ENCODE results near the gene JAG1.
A peak's percentile ranks its signal among the peaks of the same experiment; 100 is the strongest.

Gene JAG1

GRCh38 chr20:10673842-10674683, at the start of gene JAG1:
Gene JAG1, minus strand, starts transcription at chr20:10673999. Its CDS starts 469 bp downstream, at chr20:10673530.
- peak; percentile 73 for DNase-seq

DNA sequence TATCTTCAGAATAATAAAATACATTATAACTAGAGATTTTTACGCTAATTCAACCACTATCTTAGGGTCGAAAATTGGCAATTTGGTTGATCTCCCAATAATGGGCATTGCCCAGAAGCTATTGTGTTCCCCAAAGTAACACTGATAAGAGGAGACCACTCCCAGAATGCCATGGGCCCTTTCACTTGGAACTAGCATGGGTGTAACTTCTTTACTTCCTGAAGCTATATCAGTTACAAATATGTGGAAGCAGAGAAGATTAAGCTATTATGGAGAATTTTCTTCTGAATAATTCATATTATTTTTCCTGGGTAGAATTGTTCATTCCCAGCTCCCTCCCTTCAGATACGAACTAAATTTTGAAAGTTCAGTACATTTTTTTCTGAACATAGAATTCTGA, 48.2 kb upstream of the JAG1 start:
- DNase-seq, result no peak

- no peak for DNase-seq
Measured at GRCh38 chr20:10721137-10721896, 47.5 kb upstream of the JAG1 start.

DNA sequence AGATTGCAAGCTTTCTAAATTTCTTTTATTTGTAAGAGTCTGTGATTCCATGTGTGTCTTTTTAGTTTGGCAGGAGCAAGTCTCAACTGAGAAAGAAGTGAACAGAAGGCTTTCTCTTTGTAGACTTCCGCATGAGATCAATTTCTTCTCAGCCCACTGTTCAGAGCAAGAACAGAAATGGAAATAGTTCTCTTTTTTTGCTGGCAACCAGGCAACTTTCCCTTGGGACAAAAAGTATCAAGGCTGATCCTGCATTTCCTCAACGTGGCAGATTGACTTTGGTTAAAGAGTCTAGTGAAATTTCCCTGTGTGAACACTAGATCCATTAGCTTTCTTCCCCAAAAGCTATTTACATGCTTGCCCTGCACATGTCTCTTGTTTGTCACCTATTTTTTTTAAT, 46.8 kb upstream of the JAG1 start:
- no peak for DNase-seq

GRCh38 chr20:10719740-10720385, 46.1 kb upstream of the JAG1 start:
- no peak for DNase-seq

DNA sequence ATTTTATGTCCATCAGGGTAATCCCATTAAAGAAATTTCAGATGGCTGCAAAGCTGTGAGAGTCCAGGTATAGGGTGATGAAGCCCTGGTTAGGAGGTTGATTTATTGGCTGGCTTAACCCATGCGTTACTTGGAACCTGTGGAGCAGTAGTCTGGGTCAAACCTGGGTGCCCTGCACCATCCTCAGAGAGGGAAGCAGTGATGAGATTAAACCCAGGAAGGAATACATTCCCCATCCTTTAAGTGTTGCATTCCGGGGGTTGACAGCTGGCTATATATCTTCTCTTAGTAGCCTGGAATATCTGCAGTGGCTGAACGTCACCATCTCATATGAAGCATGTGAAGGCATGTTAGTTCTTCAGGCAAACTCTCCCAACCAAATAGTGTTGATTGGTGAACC, 44.9 kb upstream of the JAG1 start:
- DNase-seq, result no peak

DNA sequence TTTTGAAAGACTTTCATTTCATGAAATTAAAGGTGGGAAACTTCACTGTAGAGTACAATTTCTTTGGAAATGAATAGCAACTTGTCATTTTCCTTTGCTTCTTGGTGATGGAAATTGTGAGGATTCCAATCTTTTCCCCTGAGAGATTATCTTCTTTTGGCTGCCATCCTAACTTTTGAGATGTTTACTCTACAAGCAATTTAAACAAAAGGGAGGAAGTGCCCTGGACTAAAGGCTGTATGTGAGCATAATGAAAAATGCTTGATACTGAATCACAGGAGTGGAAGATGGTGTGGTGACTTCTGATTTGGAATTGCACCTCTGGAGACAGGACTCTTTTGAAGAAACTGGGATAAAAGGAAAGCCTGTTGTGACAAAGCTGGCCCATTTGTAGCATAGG, 43.1 kb upstream of the JAG1 start:
- no peak for DNase-seq

DNA sequence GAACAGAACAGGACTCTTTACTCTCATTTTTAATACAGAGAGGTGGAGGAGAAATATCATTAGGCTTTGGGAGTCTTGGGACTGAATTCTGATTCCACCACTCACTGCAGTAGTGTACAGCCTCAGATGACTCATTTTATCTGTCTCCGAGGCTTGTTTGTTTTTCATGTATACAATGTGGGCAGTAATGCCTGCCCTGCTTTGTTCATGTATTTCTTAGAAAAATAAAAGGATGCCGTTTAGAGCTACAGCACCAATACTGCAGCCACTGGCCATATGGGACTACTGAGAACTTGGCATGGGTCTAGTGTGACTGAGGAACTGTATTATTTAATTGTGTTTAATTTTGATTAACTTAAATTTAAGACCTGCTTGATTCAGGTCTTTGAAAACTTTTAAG, 41.2 kb upstream of the JAG1 start:
- no peak for DNase-seq

DNA sequence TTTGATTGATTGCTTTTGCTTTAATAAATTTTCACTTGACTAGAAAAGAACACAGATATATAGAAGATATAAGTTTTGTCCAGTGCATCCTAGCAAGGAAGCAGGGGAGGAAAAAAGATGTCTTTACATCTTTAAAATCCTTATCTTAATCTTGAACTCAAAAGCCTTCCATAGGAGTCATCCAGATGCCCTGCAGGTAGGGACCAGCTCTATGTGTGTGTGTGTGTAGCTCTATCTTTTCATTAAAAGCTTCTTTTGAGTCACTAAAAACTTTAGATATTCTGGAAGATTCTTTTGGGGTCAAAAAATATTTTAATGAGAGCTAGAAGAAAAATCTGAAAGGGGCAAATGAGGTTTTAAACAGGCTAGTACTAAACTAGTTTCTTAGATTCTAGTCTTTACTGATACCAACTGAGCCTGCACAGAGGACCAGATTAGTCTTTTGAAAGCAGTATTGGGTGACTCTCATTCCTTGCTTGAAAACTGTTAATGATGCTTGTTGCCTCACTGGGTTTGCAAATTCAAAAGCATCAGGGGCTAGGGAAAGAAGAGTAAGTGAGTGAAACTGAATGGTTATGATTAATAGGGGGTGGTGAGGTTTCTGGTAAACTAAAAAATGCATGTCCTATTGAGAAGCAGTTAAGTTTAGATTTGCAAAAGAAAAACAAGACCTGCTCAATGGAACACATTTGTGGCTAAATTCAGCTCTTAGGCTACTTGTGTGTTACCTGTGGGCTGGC, 40.6 kb upstream of the JAG1 start:
- no peak for DNase-seq

GRCh38 chr20:10713161-10713560, 39.4 kb upstream of the JAG1 start:
- DNase-seq, result no peak

DNA sequence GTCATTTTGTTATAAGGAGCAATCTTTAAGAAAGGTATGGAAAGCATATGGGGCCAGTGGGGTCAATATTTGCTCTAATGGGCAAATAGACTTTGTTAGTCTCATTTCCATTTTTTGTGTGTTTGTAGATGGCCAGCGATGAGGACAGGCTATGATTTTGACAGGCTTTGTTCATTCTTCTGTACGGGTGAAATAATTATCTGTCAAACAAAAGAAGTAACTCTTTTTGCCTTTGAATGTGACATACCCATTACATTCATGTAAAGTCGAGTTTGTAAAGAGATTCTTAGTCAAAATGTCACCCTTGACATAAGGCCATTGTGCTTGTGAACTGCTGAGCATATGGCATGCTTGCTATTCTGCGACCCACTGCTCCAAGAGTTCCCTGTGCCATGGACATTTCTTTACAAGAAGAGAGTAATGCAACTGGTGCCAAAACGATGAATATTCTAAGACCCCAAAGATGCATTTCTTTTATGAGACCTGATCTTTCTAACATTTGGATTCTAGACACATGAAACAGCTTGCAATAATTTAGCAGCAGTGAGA, 38.2 kb upstream of the JAG1 start:
- no peak for DNase-seq

DNA sequence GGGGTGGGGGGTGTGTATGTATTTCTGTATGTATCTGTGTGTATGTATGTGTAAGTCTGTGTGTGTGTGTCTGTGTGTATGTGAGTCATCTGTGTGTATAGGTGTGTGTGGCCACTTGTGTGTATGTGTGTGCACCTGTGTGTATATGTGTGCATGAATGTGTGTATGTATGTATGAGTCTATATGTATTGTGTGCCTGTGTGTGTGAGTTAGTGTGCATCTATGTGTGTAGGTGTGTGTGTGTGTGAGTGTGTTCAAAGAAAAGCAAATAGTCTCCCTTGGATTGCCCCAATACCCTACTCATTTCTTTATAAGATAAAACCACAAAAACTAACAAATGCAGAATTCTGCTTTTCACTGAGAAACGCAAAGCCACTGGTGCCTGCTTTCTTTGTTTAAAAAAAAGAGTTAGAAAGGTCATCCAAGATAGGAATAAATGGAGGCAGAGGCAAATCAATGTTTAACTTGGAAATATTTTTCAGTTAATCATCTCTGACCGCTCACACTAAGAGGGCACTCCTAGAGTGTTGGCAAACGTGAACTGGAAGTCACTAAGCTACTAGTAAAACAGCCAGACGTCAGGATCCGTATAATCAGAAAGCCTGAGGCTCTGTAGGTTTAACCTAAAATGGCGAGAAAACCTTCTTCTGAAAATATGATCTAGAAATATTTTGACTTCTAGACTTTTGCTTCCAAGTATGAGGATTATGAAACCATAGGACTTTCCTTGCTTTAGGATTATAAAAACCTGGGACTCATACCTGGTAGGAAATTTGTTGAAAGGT, 37.4 kb upstream of the JAG1 start:
- DNase-seq, result no peak

GRCh38 chr20:10709916-10710315, 36.1 kb upstream of the JAG1 start:
- no peak for DNase-seq

DNA sequence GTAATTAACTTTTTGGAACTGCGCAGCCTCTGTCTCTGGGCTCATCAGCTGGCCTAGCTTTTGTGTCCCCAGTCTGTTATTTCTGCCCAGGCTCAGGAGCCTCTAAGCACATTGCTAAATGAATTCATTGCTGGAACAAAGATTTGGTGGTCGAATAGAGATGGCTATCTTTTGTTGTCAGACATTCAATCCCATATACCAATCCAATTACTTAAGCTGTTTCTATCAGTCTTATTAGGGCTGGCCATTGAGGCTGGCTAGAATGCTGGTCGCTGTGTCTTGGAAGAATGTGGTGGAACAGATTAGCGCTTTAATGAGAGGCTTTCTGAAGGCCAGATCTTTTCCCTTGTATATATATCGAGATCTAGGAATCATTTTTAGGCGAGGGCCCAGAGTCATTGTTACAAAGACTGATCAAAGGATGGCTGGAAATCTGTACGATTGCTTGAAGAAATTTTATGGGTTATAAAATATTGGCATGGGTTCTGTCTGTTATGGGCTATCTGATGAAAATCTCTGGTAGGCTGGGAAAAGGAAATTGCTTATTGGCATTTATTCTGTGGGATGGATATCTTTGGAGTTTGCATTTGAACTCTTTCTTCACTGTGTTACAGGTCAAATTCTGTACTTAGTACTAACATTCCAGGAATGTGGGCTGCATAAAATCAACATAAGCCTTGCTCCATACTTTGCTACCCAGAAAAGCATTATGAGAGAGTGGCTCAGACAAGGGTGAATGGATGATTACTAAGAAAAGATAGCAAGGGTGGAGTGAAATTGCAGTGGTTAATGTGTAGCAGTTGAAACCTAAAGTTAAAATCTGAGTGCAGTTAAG, 34.8 kb upstream of the JAG1 start:
- DNase-seq, result no peak

DNA sequence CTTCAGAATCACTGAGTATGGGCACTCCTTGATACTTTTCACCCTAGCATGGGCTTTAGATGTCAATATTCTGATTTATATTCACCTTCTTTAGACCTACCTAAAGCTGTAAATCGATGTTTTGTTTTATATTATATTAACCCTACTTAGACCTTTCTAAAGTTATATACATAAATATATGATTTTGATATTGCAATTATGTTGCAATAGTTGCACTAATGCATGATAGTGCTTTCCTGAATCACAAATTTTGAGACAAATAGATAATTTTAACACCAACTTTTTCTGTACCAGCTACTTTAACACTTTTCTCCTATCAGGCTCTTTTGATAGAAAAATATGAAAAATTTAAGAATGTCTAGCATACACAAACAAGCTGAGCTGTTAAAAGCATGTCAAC, 34.0 kb upstream of the JAG1 start:
- DNase-seq, result no peak

- no peak for DNase-seq
Measured at GRCh38 chr20:10707068-10707467, 33.3 kb upstream of the JAG1 start.

DNA sequence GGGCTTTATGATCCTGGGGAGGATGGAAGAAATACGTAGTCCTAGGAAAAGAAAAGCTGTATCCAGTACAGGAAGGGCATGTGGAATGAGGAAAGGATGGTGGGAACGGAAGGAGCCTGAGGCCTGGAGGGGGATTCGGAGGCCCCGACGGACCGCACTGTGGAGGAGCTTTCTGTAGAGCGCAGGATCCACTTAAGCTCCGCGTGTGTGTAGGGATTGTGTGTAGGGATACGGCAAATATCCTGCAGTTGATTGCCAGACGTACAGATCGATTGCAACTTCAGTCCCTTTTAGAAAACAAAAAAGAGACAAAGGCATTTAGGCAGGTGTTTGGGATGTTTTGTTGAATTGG, 32.6 kb upstream of the JAG1 start:
- DNase-seq, result no peak

GRCh38 chr20:10705801-10706459, 32.1 kb upstream of the JAG1 start:
- no peak for DNase-seq

GRCh38 chr20:10701607-10702006, 27.8 kb upstream of the JAG1 start:
- no peak for DNase-seq

DNA sequence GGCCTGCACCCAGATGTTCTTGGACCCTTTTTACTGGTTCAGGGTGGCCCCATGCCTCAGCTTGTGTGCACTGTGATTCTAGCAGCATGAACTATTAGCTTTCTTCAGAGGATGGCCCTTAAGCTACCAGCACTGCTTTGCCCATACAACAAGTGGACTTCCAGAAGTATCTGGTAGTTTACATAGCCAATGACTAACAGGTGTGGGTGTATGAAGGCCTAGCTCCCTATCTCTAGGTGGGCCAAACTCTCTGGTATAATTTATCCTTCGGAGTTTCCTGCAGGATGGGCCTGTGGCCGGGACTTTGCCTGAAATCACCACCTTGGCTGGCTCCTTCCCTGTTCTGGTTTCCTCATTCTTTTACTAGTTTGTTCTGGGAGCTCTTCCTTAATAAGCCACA, 26.1 kb upstream of the JAG1 start:
- DNase-seq, result no peak

DNA sequence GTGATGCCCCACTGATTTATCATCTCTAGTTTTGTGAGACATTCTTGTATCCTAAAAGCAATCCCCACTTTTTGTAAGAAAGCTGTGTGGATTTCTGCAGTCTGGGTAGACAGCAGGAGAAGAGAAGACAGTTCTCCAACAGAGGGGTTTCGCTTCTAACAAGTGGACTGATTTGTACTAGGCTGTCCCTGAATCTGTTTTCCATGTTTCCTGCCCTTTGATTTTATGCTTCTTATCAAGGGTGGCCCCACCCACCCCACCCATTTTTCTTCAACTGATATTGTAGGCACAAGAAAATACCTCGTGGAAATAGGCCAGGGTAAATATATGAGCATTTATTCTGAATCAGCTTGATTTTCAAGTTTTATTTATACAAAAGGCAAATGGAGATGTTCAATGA, 25.7 kb upstream of the JAG1 start:
- no peak for DNase-seq

All from CD4-positive, alpha-beta T cell treated with Interferon gamma for 1 hour (primary cell).